Activated CD4-positive, CD25-positive, alpha-beta regulatory T cell (primary cell): Measurements from ENCODE around the gene WNT7B.
A peak's percentile ranks its signal among the peaks of the same experiment; 100 is the strongest.

Experiments
- DNase-seq, 4 experiments: peaks; one replicate each; lab custom pipeline; 2025; lab: John Stamatoyannopoulos, UW

The WNT7B gene

DNA sequence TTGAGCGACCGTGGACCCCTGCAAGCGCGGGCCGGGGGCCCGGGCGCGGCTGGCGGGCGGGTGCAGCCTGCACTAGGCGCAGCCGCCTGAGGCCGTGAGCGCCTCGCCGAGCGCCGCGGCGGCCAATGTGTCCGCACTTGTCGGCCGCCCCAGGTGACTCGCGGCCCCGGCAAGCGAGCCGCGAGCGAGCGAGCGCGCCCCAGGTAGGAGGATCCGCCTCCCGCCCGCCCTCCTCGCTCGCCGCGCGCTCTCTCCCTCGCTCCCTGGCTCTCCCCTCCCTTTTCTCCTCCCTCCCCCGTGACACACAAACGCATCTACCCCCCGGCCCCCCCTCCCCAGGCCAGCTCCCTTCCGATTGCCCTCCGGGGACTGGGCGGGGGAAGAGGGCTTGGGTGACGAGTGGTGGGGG lies at the start of gene WNT7B:
TSS of gene WNT7B (minus strand) at position 160 of the 409 bp plus-strand sequence. CDS start 408 bp downstream, outside the sequence.
- no peak for DNase-seq

DNA sequence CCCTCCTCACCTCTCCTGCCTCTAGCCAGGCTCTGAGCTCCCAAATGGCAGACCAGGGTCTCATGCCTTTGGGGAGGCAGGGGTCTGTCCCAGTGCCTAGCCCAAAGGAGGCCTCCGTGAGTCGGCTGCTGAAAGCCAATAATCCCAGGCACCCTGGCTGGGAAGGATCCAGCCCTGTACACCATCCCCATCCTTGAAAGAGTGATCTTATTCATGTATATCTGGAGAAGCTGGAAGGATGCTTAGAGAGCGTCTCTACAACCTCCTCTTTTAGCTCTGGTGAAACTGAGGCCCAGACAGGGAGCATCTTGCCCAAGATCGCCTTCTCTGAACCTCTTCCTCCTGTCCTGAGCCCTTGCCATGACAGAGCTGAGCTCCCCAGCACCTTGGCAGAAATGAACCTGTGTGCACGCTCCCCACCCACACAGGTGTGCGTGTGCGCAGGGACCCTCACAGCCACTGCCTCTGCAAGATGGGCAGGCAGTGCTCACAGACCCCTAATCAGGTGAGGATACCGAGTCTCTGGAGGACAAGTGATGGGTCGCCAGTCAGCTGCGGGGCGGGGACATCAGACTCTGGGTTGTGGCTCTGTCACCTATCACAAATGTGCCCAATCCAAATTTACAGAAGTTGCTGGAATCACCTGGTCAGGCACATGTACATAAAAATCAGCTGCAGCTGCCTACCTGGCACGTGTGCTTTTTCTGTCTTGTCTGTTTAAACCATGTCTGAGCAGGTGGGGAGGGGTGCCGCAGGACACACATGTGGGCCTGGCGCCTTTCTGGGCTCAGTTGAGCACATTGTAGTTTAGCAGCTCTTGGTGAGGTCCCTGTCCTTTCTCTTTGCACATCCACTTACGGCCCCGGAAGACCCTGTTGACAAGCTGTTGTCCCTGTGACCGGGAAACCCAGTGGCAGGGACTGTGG lies 49.3 kb upstream of the WNT7B start:
- DNase-seq = no peak

DNA sequence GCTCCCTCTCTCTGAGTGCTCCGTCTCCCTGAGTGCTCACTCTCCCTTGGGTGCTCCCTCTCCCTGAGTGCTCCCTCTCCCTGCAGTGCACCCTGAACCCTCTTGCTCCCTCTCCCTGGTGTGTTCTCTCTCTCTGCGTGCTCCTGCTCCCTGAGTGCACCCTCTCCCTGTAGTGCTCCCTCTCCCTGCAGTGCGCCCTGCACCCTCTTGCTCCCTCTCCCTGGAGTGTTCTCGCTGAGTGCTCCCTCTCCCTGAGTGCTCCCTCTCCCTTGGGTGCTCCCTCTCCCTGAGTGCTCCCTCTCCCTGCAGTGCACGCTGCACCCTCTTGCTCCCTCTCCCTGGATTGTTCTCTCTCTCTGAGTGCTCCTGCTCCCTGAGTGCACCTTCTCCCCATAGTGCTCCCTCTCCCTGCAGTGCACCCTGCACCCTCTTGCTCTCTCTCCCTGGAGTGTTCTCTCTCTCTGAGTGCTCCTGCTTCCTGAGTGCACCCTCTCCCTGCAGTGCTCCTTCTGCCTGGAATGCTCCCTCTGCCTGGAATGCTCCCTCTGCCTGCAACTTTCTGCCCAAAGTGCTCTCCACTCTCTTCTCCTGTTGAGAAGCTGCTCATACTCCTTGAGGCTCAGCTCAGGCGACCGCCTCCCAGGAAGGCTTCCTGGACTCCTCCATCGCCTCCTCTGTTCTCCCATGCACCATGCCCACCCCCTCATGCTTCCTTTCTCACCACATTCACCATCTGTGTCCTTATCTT lies 48.4 kb upstream of the WNT7B start:
- no peak for DNase-seq

DNA sequence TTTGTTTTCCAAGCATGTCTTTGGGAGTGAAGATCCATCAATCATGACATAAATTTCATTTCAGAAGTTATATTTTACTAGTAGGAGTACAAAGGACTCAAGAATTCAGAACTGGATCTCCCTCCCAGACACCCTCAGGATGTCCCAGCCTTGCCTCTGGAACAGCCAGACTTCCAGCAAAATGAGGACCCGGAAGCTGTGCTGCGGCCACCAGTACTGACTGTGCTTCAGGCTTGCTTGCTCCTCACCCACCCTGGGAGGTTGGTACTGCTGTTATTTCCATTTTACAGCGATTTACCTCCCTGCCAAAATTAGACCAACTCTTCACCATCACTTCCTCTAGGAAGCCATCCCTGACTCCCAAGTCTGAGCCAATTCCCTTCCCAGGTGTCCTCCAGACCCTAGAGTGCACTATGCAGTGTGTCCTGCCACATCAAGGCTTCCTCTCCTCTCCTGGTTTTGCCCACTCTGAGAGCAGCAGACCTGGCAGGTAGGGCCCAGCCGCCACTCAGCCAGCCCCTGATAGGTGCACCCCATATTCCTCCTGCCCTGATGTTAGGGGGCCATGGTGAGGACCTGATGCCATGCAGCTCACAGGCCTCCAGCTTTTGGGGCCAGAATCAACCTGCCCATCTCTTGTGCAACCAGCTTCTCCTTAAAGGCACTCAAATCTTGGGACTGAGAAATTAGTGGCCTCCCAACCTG lies 47.3 kb upstream of the WNT7B start:
- DNase-seq = no peak

DNA sequence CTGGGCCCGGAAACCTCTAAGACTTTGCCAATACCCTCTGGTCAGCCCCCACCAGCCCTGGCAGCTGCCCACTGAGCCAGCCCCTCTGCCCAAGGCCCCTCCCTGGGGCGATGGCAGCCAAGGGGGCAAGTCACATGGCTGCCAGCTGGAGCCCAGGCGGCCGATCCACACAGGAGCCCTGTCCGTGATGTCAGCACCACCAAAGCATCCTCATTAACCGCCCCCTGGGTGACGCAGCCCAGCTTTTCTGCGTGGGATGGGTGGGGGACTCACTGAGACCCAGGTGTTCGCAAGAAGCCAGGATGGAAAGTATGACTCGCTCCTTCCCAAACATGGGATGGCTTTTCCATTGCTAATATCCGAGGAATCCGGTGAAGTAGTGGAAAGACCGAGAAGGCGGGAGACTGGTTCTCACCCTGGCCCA lies 46.6 kb upstream of the WNT7B start:
- DNase-seq = no peak

DNA sequence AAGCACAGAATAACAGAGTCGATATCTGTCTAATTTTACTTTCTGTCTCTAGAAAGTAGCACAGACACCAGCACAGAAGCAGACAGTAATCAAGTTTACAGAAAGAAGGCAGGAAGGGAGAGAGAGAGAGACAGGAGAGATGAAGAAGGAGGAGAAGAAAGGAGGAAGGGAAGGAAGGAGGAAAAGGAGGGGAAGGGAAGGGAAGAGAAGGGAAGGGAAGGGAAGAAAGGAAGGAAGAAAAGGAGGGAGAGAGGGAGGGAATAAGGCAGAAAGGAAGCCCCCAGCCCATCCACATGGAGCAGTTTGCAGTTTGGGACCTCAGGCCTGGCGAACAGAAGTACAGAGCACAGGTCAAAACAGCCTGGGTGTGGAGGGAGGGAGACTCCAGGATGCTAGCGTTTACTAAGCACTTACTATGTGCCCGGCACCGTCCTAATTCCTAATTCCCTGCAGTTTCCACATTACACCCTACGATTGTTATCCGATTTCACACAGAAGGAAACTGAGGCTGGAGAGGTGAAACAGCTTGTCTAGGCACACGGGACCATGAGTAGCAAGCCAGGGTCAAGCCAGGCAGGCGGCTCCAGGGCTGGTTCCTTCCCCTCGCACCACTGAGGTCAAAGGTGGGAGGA lies 46.0 kb upstream of the WNT7B start:
- no peak for DNase-seq

DNA sequence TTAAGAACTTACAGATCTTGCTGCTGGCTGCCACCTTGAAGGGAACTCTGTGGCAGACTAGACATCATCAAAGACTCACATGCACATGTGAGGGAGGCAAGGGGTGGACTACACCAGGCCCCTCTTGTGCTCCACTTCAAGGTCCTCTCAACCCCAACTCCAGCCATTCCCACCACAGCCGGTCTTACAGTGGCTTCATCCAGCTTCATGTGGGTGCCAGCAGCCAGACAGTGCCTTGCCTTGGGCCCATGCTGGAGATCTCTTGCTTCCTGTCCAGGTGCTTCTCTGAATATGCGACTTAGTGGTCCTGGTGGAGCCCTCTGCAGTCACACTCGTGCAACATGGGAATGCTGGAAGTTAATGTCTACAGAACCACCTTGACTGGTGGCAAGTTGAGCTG lies 44.6 kb upstream of the WNT7B start:
- DNase-seq = no peak

DNA sequence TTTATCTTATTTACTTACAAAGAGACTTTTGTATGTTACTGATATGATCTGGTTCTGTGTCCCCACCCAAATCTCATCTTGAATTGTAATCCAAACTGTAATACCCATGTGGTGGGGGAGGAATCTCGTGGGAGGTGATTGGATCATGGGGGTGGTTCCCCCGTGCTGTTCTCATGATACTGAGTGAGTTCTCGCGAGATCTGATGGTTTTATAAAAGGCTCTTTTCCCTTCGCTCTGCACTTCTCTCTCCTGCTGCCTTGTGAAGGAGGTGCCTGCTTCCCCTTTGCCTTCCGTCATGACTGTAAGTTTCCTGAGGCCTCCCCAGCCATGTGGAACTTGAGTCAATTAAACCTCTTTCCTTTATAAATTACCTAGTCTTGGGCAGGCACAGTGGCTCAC lies 42.4 kb upstream of the WNT7B start:
- no peak for DNase-seq

- DNase-seq = no peak
Measured at GRCh38 chr22:46018859-46019258, 41.9 kb upstream of the WNT7B start.

DNA sequence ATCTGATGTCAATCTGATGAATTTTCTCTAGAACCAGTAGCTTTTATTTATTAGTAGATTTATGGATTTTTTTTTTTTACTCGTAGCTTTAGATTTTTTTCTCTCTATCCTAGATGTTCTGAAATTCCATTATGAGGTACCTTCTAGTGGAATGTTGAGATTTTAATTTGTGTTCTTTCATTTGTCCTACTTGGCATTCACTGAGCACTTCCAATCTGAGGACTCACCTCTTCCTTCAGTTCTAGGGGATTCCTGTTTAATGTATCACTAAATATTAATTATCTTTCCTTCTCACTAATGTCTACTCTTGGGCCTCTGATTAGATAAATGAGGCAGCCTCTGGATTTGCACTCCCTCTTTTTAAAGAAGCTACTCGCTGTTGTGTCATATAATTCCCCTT lies 40.2 kb upstream of the WNT7B start:
- no peak for DNase-seq

DNA sequence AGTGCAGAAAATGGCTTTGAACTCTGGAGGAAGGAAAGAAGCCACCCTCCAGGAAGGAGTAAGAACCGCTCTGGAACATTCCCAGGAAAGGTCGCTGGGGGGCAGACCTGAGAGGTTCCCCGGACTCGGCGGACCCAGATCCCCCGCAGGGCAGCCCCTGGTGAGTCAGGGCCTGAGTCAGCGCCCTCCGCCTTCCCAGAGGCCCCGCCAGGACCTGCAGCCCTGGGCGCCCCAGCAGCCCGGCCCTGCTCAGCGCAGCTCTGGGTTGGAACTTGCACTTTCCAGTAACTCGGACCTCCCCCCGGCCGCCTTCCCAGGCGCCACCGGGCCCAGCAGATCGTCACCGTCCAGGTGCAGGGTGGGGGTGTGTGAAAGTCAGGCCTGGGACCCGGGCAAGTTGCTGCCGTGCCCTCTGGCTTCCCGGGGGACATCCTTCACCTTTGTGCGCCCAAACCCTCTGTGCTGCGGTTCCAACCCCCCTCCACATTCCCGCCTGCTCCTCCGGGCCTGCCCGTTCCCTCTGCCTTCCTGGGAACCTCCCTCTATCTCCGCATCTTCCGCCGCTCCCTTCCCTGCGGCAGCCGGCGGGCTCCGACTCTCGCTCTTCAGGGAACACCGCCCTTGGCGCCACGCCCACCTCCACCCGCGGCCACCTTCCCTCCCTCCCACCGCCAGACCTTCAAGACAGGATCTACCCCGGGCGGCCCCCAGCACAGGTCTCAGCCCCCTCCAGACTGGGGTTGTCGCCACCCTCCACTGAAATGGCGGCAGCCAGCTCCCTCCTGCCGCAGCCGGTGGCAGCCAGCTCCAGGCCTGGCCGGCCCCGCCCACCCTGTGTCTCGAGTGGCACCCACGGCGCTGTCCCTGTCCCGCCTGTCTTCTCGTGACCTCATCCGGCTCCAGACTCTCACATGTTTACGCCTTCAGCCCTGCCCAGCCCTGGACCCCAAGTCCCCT lies 36.8 kb upstream of the WNT7B start:
- DNase-seq = peak; percentile 71 to 85 (median 77)

DNA sequence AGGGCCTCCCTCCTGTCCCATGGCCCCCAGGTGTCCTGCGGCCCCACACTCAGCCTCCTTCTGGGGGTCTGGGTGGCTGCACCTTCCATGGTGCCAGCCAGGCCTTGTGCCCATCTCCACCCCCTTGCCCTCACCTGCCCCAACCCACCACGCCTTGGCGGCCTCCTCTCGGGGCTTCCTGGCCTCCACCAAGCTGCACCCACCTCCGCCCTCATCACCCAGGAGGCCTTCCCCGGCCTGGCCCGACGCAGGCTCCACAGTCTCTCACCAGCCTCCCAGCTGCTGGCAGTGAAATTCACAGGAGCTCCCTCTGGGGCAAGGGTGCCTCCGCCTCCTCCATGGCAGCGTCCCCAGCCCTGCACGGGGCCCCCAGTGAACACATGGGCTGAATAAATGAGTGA lies 35.9 kb upstream of the WNT7B start:
- DNase-seq = no peak

- DNase-seq = no peak
Measured at GRCh38 chr22:46012182-46012880, 35.4 kb upstream of the WNT7B start.

DNA sequence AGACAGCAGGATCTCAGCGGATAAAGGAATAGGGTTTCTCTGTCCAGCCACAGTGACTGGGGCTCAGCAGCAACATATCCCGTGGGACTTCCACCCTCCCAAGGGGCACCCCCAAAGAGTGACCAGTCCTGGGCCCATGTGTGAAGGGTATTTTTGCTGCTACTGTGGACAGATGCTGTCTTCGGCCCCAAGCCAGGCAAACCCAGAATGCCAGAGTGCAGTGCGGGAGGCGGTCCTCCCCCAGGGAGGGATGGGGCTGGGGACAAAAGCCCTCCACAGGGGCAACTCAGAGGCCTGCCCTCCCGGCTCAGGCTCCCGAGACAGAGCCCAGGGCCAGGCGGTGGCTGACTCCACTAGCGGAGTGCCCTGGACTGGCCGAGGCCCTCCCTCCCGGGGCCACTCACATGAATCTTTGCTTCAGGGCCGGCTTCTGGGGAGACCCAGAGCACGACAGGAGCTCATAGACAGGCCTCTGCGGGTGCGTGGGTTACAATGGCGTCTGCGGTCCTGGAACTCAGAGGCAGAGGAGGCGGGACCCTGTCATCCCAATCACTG lies 34.7 kb upstream of the WNT7B start:
- no peak for DNase-seq

GRCh38 chr22:46010951-46011626 lies 34.1 kb upstream of the WNT7B start:
- DNase-seq = no peak

GRCh38 chr22:46010207-46010867 lies 33.4 kb upstream of the WNT7B start:
- DNase-seq = no peak

- DNase-seq = no peak
Measured at GRCh38 chr22:46009730-46010129, 32.8 kb upstream of the WNT7B start.

DNA sequence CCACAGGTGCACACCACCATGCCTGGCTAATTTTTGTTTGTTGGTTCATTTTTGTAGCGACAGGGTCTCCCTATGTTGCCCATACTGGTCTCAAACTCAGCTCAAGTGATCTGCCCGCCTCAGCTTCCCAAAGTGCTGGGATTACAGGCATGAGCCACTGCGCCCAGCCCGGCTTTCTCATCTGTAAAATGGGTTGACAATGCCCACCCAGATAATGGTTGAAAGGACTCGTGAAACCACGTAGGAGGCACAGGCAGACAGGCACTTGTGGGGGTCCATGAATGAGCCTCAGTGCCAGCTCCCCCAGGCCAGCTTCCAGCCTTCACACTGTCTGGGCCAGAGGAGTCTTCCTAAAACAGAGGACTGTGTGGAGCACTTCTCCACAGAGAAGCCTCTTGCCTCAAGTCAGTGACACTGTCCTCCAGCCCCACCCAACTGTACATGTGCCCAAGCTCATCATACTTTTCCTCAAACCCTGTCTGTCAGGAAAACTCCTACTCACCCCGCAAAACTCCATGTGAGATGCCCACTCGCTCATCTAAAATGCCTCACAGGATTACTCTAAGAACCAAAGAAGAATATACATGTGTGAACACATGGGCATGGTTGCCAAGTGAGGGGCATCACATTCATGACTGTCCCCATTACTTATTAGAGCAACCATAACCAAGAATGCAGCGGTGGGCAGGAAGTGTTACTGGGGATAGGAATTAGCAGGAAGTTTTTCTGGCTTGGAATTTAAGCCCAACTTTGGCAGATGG lies 32.1 kb upstream of the WNT7B start:
- DNase-seq = no peak
